ENCODE data around the gene ACAN. TPM values are rescaled to one million over a fixed set of nuclear protein-coding genes. Genes with fewer than 3 reads are reported as not detected.

Gene ACAN
- total and polyA plus RNA-seq, 10 of the 15 experiments (the other 5 are each of a cell fraction or from before 2014, with no cell fraction given) = not detected

DNA sequence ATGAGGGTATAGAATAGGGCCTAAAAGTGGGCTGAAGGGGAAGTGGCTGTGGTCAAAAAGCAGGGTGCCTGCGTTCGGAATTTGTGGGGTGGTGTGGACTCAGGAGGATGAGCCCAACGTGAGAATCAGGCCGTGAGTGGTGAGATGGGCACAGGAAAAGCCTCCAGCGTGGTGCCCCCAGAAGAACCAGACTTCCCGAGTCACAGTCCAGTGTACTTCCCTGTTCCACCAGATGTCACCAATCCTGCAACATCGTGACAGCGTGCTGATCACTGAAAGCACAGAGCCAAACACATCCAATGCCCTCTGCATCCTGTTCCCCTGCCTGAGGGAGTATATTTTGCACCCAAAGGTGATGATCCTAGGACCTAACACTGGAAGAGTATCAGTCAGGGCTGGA, 20.8 kb upstream of the ACAN start:
- FAIRE-seq (no peak), DNase-seq (ENCODE audit: low read depth, low spot score) (no peak), ATAC-seq (no peak)
- Histone ChIP-seq H3K27me3 (replicated peaks in 1 of 2; ENCODE audit: control insufficient read depth in 2 of 2, insufficient read depth in 2 of 2, low read length in 1 of 2) (no peaks in the 10 kb centered on the region; a peak in 1 of 4 replicates), H3K9me3 (replicated peaks; ENCODE audit: control insufficient read depth, insufficient read depth, low read length) (no peaks in the 10 kb centered on the region), H3K4me2 (ENCODE audit: control insufficient read depth, insufficient read depth) (no peak overlapping the region), H2AFZ (ENCODE audit: control insufficient read depth, low read depth, low read length) (no peak overlapping the region), H3K4me3 (no peak overlapping the region), H3K79me2 (ENCODE audit: control insufficient read depth, insufficient read depth, low read length) (no peaks in the 10 kb centered on the region), H3K9ac (ENCODE audit: control insufficient read depth, insufficient read depth, low read length) (no peak overlapping the region), H3K27ac (ENCODE audit: control insufficient read depth, insufficient read depth) (no peak overlapping the region), H3K4me1 (ENCODE audit: control insufficient read depth, insufficient read depth, low read length) (no peaks in the 10 kb centered on the region), H4K20me1 (ENCODE audit: control insufficient read depth, insufficient read depth) (no peaks in the 10 kb centered on the region), H3K36me3 (ENCODE audit: control insufficient read depth in 2 of 2, insufficient read depth in 2 of 2, low read length in 1 of 2) (no peaks in the 10 kb centered on the region)
- BruUV-seq (replicated peaks) = no TSS peak
- RAD21 ChIA-PET (ENCODE audit: unreplicated experiment) = no interaction called here
- TF ChIP-seq GABPA (IDR thresholded peaks at IDR 0.05; ENCODE audit: low read depth) = no peak
- no peak for TF ChIP-seq BCL11A (IDR thresholded peaks at IDR 0.05; ENCODE audit: low read depth, low read length)
- no peak for TF ChIP-seq MEF2A (IDR thresholded peaks at IDR 0.05; ENCODE audit: insufficient read depth, low read depth, low read length)
- no peak for TF ChIP-seq RFX5 (IDR thresholded peaks at IDR 0.05; ENCODE audit: low read depth, low read length)
- no peak for TF ChIP-seq CBX3 (IDR thresholded peaks at IDR 0.05; ENCODE audit: borderline replicate concordance, low read depth)
- SMC1A ChIA-PET (ENCODE audit: uncharacterized antibody, unreplicated experiment) = no interaction called here
- POLR2A ChIA-PET = no interaction called here
- in situ Hi-C loops (cut with MboI) (no loop called here), intact Hi-C loops (cut with micrococcal nuclease; ENCODE audit: unreplicated experiment) (no loop called here)
- WGBS (ENCODE audit: insufficient coverage, insufficient replicate concordance, low lambda C conversion rate, missing lambda C conversion rate) = 21% methylated on average over 8 of the region's 8 CpGs
- CTCF ChIA-PET = no interaction called here

DNA sequence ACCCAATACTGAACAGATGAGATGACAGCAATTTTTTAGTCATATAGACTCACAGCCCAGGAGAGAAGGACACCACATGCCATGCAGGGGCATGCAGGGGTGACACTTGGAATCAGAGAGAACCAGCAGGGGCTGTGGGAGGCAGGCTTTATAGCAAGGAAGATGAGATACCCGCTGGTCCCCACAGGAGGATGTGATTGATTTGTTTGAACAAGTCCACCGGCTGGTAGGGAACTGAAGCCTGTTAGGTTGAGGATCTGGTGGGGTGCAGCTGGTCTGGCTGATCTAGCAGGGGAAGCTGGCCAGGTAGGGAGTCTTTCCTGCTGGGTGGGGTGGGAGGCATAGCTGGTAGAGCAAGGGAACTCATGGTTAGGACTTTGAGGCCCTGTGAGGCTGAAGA, 18.0 kb upstream of the ACAN start:
- no TSS peak for BruUV-seq (replicated peaks)
- Histone ChIP-seq H3K9me3 (replicated peaks; ENCODE audit: control insufficient read depth, insufficient read depth, low read length) (no peaks in the 10 kb centered on the region), H3K4me2 (ENCODE audit: control insufficient read depth, insufficient read depth) (no peak overlapping the region), H3K27ac (ENCODE audit: control insufficient read depth, insufficient read depth) (no peak overlapping the region), H3K27me3 (replicated peaks in 1 of 2; ENCODE audit: control insufficient read depth in 2 of 2, insufficient read depth in 2 of 2, low read length in 1 of 2) (peaks cover 0 to 3% of the 10 kb centered on the region in 2 experiments; a peak in 1 of 4 replicates), H3K36me3 (ENCODE audit: control insufficient read depth in 2 of 2, insufficient read depth in 2 of 2, low read length in 1 of 2) (no peaks in the 10 kb centered on the region), H3K4me1 (ENCODE audit: control insufficient read depth, insufficient read depth, low read length) (no peaks in the 10 kb centered on the region), H3K79me2 (ENCODE audit: control insufficient read depth, insufficient read depth, low read length) (no peaks in the 10 kb centered on the region), H2AFZ (ENCODE audit: control insufficient read depth, low read depth, low read length) (no peak overlapping the region), H3K9ac (ENCODE audit: control insufficient read depth, insufficient read depth, low read length) (no peak overlapping the region), H3K4me3 (no peak overlapping the region), H4K20me1 (ENCODE audit: control insufficient read depth, insufficient read depth) (no peaks in the 10 kb centered on the region)
- CTCF ChIA-PET = no interaction called here
- no peak for FAIRE-seq
- no peak for DNase-seq (ENCODE audit: low read depth, low spot score)
- in situ Hi-C loops (cut with MboI) = no loop called here
- POLR2A ChIA-PET = no interaction called here
- ATAC-seq = no peak
- RAD21 ChIA-PET (ENCODE audit: unreplicated experiment) = no interaction called here
- TF ChIP-seq KAT2A (conservative IDR thresholded peaks at IDR 0.05; ENCODE audit: control insufficient read depth, low read depth, low read length) (no peak), RAD51 (IDR thresholded peaks at IDR 0.05) (no peak), STAT3 (IDR thresholded peaks at IDR 0.05; ENCODE audit: low read depth, low read length) (no peak), NR2F1 (conservative IDR thresholded peaks at IDR 0.05) (no peak), MEF2A (IDR thresholded peaks at IDR 0.05; ENCODE audit: insufficient read depth, low read depth, low read length) (no peak)
- intact Hi-C loops (cut with micrococcal nuclease; ENCODE audit: unreplicated experiment) = no loop called here
- SMC1A ChIA-PET (ENCODE audit: uncharacterized antibody, unreplicated experiment) = interaction anchor here (0.7 kb wide), 1 partner anchor 40 kb away, joined by 3 read pairs; no protein-coding TSS in a partner anchor
- 26% methylated on average over 2 of the region's 2 CpGs for WGBS (ENCODE audit: insufficient coverage, insufficient replicate concordance, low lambda C conversion rate, missing lambda C conversion rate)

Data from GM12878 (cell line).